Mammary epithelial cell (primary cell): ENCODE measurements around the gene S100A7A.

Experiments used
- EZH2 ChIP-seq: IDR thresholded peaks from 2 replicates; pipeline ENCODE4 v1.6.1; 2012; ENCODE audit warnings: low read length, inconsistent platforms, borderline replicate concordance
- TF ChIP-seq, protein P1 (sequence below), 2 donors: IDR thresholded peaks in 1 of 2; conservative IDR thresholded peaks in 1 of 2; 2 replicates each; pipeline ENCODE4 v1.5.1; 2011 to 2012; ENCODE audit warnings: inconsistent platforms in 2 of 2, low read length in 2 of 2, mild to moderate bottlenecking in 2 of 2, control low read depth in 1 of 2, low read depth in 1 of 2; ENCODE audit not compliant: insufficient read depth in 1 of 2; ENCODE audit errors: extremely low read depth in 1 of 2

DNA sequence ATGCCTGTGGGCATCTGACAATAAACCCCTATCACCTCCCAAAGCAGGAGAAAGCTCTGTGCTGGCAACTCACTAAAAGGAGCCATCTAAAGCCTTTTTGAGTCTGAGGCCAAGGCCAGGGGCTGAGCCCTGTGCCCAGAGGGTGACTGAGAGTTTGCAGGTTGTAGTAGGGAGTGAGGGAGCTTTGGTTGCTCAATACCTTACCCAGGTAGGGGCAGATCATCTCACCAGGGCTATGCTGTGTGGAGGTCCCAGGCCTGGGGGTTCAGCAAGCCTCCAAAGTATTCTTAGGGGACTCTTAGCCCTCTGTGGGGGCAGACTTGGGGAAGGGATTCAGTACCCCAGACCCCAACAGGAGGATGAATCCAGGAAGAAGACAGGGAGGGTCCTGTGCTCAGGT lies 23.0 kb downstream of the S100A7A start:
- TF ChIP-seq, protein P1, sequence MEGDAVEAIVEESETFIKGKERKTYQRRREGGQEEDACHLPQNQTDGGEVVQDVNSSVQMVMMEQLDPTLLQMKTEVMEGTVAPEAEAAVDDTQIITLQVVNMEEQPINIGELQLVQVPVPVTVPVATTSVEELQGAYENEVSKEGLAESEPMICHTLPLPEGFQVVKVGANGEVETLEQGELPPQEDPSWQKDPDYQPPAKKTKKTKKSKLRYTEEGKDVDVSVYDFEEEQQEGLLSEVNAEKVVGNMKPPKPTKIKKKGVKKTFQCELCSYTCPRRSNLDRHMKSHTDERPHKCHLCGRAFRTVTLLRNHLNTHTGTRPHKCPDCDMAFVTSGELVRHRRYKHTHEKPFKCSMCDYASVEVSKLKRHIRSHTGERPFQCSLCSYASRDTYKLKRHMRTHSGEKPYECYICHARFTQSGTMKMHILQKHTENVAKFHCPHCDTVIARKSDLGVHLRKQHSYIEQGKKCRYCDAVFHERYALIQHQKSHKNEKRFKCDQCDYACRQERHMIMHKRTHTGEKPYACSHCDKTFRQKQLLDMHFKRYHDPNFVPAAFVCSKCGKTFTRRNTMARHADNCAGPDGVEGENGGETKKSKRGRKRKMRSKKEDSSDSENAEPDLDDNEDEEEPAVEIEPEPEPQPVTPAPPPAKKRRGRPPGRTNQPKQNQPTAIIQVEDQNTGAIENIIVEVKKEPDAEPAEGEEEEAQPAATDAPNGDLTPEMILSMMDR (conservative IDR thresholded peaks at IDR 0.05 in 1 of 2, IDR thresholded peaks at IDR 0.05 in 1 of 2; ENCODE audit: extremely low read depth in 1 of 2, insufficient read depth in 1 of 2, low read depth in 1 of 2, low read length in 2 of 2): no peak
- no peak for TF ChIP-seq EZH2
